Calu3 (cell line): ENCODE data around the gene DYNC1H1. TPM values are rescaled to one million over a fixed set of nuclear protein-coding genes. Genes with fewer than 3 reads are reported as not detected.
A peak's percentile ranks its signal among the peaks of the same experiment; 100 is the strongest.

Experiments
- Bru-seq: library from RNA; stranded (reverse); fragments of 400-500 nt; gene quantifications from one replicate; lab custom pipeline; 2021; lab: Mats Ljungman, UMichigan
- BruChase-seq, 2 experiments: library from RNA; stranded (reverse); fragments of 400-500 nt; gene quantifications; one replicate each; lab custom pipeline; 2021; lab: Mats Ljungman, UMichigan
- BruUV-seq: library from RNA; stranded (reverse); fragments of 400-500 nt; replicated peaks from 2 replicates; lab custom pipeline; 2021; lab: Mats Ljungman, UMichigan
- CTCF ChIA-PET: fragments of 300-600 bp; sonication (Branson Sonifier 250); formaldehyde crosslinking; loops from one replicate; lab custom pipeline; 2022; ENCODE audit warnings: antibody characterized with exemption; lab: Charles Lee
- DNase-seq: peaks from one replicate; pipeline ENCODE4 v3.0.0; 2022
- H3K27ac Mint-ChIP-seq: one replicate; pipeline ENCODE4 v1.8.0; 2022; ENCODE audit warnings: mixed read lengths; ENCODE audit not compliant: unreplicated experiment
- H3K27me3 Mint-ChIP-seq: one replicate; pipeline ENCODE4 v1.8.0; 2022; ENCODE audit warnings: mixed read lengths; ENCODE audit not compliant: unreplicated experiment
- H3K36me3 Mint-ChIP-seq: one replicate; pipeline ENCODE4 v1.8.0; 2022; ENCODE audit warnings: mild to moderate bottlenecking, moderate library complexity, mixed read lengths; ENCODE audit not compliant: insufficient read depth, unreplicated experiment
- H3K4me1 Mint-ChIP-seq: one replicate; pipeline ENCODE4 v1.8.0; 2022; ENCODE audit warnings: mild to moderate bottlenecking, low read depth, mixed read lengths; ENCODE audit not compliant: unreplicated experiment
- H3K4me3 Mint-ChIP-seq: one replicate; pipeline ENCODE4 v1.8.0; 2022; ENCODE audit warnings: mild to moderate bottlenecking, low read depth, moderate library complexity, mixed read lengths; ENCODE audit not compliant: unreplicated experiment
- H3K9me3 Mint-ChIP-seq: one replicate; pipeline ENCODE4 v1.8.0; 2022; ENCODE audit warnings: low read depth, mixed read lengths; ENCODE audit not compliant: unreplicated experiment
- CTCF ChIP-seq: fragments of 200-600 bp; IDR thresholded peaks from one replicate; pipeline ENCODE4 v1.8.0; 2022; ENCODE audit warnings: antibody characterized with exemption; ENCODE audit not compliant: unreplicated experiment
- intact Hi-C: fragments of 100-400 bp; cut with micrococcal nuclease; formaldehyde crosslinking; loops from one replicate; pipeline ENCODE4 v1.10.0; 2022; ENCODE audit not compliant: unreplicated experiment
- long read RNA-seq: library from polyadenylated mRNA; stranded (forward); transcript quantifications from one replicate; pipeline ENCODE4 v2.0.0, GENCODE V29; 2022
- total RNA-seq: library from RNA; stranded (reverse); gene quantifications from 2 replicates; pipeline ENCODE4 v1.2.3, GENCODE V29; 2022

DYNC1H1 gene
- total RNA-seq (510 and 529 TPM in 2 replicates), Bru-seq, nascent RNA (percentile 90 among the genes with signal in this experiment), BruChase-seq, experiment 1, labeled RNA remaining after a 6-hour chase (percentile 98 among the genes with signal in this experiment), BruChase-seq, experiment 2, labeled RNA remaining after a 2-hour chase (percentile 96 among the genes with signal in this experiment)
- long read RNA-seq, partial matches to known transcripts: 61 of 81 reads
- long read RNA-seq, other reads (novel, unspliced or antisense): 13 of 81 reads

GRCh38 chr14:101964297-101965180, at the start of gene DYNC1H1:
TSS of gene DYNC1H1 (plus strand) at chr14:101964573. CDS start at chr14:101964692, 119 bp downstream.
- no peaks in the 10 kb centered on the region for H3K27me3 Mint-ChIP-seq
- peaks cover 47% of the 10 kb centered on the region for H3K4me1 Mint-ChIP-seq
- BruUV-seq: TSS peak; percentile 51
- peaks cover 32% of the 10 kb centered on the region for H3K36me3 Mint-ChIP-seq
- peak within 1 kb of the TSS; percentile 61 for H3K27ac Mint-ChIP-seq
- peak within 1 kb of the TSS; percentile 87 for H3K4me3 Mint-ChIP-seq
- CTCF ChIA-PET: no interaction called here
- DNase-seq: peak; percentile 93
- no peak for TF ChIP-seq CTCF
- no peaks in the 10 kb centered on the region for H3K9me3 Mint-ChIP-seq
- intact Hi-C loops: loop anchor here (10.0 kb wide), 1 partner anchor 60 kb away; no protein-coding TSS in a partner anchor

DNA sequence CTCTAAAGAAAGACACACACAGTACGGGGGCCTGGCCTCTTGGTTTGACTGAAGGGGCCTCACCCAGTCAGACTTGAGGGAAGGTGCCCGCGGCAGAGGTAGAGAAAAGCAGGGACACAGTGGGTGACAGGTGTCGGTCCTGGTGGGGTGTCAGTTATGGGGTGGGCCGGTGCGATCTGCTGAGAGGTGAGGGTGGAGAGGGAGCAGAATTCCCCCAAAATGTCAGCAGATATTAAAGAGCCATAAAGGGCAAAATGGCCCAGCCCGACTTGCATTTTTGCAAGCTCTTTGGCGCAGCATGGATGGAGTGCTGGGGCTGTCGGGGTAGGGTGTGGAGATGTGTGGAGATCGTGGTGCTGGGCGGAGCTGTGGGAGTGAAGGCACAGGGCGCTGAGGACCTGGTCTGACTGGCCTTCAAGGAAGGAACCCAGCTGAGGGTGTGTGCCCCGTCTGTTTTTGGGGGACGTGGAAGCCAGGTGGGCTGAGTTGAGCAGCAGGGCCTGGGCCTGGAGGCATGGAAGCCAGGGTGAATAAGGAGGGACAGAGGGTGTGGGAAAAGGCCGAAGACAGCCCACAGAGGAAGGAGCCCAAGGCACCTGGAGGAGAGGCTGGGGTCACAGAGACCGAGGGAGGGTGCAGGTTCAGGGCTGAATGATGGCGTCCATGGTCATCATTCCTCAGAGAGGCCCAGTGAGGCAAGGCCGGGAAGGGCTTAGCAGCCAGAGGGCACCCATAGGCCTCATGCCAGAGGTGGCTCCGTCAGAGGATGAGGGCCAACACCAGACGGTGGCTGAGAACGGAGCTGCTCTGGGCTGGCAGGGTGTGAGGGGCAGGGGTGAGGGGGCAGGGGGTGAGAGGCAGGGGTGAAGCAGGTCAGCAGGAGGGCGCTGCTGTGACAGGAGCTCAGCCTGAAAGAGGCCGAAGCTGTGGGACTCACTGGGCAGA, 48.2 kb upstream of the DYNC1H1 start:
- Mint-ChIP-seq H3K4me3 (no peak overlapping the region), H3K4me1 (no peaks in the 10 kb centered on the region), H3K36me3 (peaks cover 14% of the 10 kb centered on the region), H3K9me3 (no peaks in the 10 kb centered on the region), H3K27ac (no peak overlapping the region), H3K27me3 (no peaks in the 10 kb centered on the region)
- no peak for DNase-seq
- CTCF ChIA-PET: no interaction called here
- no TSS peak for BruUV-seq
- intact Hi-C loops: no loop called here
- TF ChIP-seq CTCF: no peak

GRCh38 chr14:101916816-101917412, 47.5 kb upstream of the DYNC1H1 start:
- peaks cover 20% of the 10 kb centered on the region for H3K36me3 Mint-ChIP-seq
- CTCF ChIA-PET: no interaction called here
- DNase-seq: no peak
- no TSS peak for BruUV-seq
- H3K9me3 Mint-ChIP-seq: no peaks in the 10 kb centered on the region
- intact Hi-C loops: no loop called here
- H3K4me3 Mint-ChIP-seq: no peak overlapping the region
- no peaks in the 10 kb centered on the region for H3K4me1 Mint-ChIP-seq
- H3K27me3 Mint-ChIP-seq: no peaks in the 10 kb centered on the region
- no peak for TF ChIP-seq CTCF
- no peak overlapping the region for H3K27ac Mint-ChIP-seq
